Stimulated activated CD4-positive, alpha-beta T cell treated with anti-CD3 and anti-CD28 coated beads, Interleukin-12 subunit alpha, Interleukin-12 subunit beta, amount 100 ng/mL, for 48 hours (primary cell): ENCODE measurements around the gene PGM3.
"Not testable (repeated sequence)": the region's sequence is repeated elsewhere in the genome, so short reads cannot be mapped to it uniquely, and the experiment has no call there.

Source experiments
- DNase-seq, 3 donors: peaks; one replicate each; pipeline ENCODE4 v3.0.0-alpha.2; 2020; ENCODE audit warnings: low read depth in 2 of 3, low spot score in 1 of 3

Gene PGM3

GRCh38 chr6:83192871-83193746 lies at the start of gene PGM3, which contains the start of gene RWDD2A:
TSS of gene PGM3 (minus strand) at chr6:83193265. CDS start at chr6:83191012, 2,253 bp downstream.
TSS of gene RWDD2A (plus strand) at chr6:83193357. CDS start at chr6:83194452, 1,095 bp downstream.
- peak; percentile 74 to 84 (median 77) for DNase-seq

- no peak for DNase-seq
These were observed 38.1 kb upstream of the PGM3 start for GRCh38 chr6:83231146-83231545.

GRCh38 chr6:83226517-83226916 lies 33.5 kb upstream of the PGM3 start:
- DNase-seq = no peak

GRCh38 chr6:83221889-83222479 lies 28.9 kb upstream of the PGM3 start:
- DNase-seq = no peak

GRCh38 chr6:83221276-83221675 lies 28.2 kb upstream of the PGM3 start:
- no peak for DNase-seq

GRCh38 chr6:83220121-83220520 lies 27.1 kb upstream of the PGM3 start:
- DNase-seq = no peak

- no peak for DNase-seq
These were observed 25.6 kb upstream of the PGM3 start for GRCh38 chr6:83218646-83219045.

GRCh38 chr6:83216806-83217205 lies 23.7 kb upstream of the PGM3 start:
- DNase-seq = no peak

- peak; percentile 26 to 44 (median 28) for DNase-seq
These were observed 22.3 kb upstream of the PGM3 start for GRCh38 chr6:83215131-83216047.

- DNase-seq = no peak
These were observed 9.0 kb upstream of the PGM3 start for GRCh38 chr6:83202031-83202430.

GRCh38 chr6:83199863-83200225 lies 6.8 kb upstream of the PGM3 start:
- DNase-seq = no peak

- DNase-seq = no peak
These were observed 6.3 kb upstream of the PGM3 start for GRCh38 chr6:83199173-83199862.

- DNase-seq = no peak
These were observed 5.6 kb upstream of the PGM3 start for GRCh38 chr6:83198486-83199172.

- peak in 1 of 3 donors; percentile 1 for DNase-seq
These were observed 892 bp upstream of the PGM3 start for GRCh38 chr6:83193747-83194566.

- DNase-seq = no peak
These were observed 609 bp downstream of the PGM3 start for GRCh38 chr6:83192456-83192855.

GRCh38 chr6:83191974-83192373 lies 1.1 kb downstream of the PGM3 start:
- not testable (repeated sequence) for DNase-seq

GRCh38 chr6:83190626-83191025 lies 2.4 kb downstream of the PGM3 start:
- DNase-seq = no peak

GRCh38 chr6:83188501-83188900 lies 4.6 kb downstream of the PGM3 start:
- DNase-seq = no peak

- DNase-seq = no peak
These were observed 8.0 kb downstream of the PGM3 start for GRCh38 chr6:83185096-83185495.
